Right renal pelvis (tissue), 4 donors: ENCODE data around the gene RNF157. TPM values are rescaled to one million over a fixed set of nuclear protein-coding genes. Genes with fewer than 3 reads are reported as not detected.
"Not testable (repeated sequence)": the region's sequence is repeated elsewhere in the genome, so short reads cannot be mapped to it uniquely, and the experiment has no call there.

Experiments used
- DNase-seq, 4 donors: peaks; one replicate each; pipeline ENCODE4 v3.0.0-alpha.2; 2013; ENCODE audit warnings: low read depth in 4 of 4, low spot score in 3 of 4, missing footprints in 1 of 4
- polyA plus RNA-seq, 4 donors: library from polyadenylated mRNA; unstranded; fragments of 120-200 nt; gene quantifications; one replicate each; pipeline ENCODE4 v1.2.1, GENCODE V29; 2013; ENCODE audit not compliant: insufficient read length in 4 of 4

Gene RNF157
- polyA plus RNA-seq, 4 donors: 25.0 to 27.1 (median 26.6) TPM

DNA sequence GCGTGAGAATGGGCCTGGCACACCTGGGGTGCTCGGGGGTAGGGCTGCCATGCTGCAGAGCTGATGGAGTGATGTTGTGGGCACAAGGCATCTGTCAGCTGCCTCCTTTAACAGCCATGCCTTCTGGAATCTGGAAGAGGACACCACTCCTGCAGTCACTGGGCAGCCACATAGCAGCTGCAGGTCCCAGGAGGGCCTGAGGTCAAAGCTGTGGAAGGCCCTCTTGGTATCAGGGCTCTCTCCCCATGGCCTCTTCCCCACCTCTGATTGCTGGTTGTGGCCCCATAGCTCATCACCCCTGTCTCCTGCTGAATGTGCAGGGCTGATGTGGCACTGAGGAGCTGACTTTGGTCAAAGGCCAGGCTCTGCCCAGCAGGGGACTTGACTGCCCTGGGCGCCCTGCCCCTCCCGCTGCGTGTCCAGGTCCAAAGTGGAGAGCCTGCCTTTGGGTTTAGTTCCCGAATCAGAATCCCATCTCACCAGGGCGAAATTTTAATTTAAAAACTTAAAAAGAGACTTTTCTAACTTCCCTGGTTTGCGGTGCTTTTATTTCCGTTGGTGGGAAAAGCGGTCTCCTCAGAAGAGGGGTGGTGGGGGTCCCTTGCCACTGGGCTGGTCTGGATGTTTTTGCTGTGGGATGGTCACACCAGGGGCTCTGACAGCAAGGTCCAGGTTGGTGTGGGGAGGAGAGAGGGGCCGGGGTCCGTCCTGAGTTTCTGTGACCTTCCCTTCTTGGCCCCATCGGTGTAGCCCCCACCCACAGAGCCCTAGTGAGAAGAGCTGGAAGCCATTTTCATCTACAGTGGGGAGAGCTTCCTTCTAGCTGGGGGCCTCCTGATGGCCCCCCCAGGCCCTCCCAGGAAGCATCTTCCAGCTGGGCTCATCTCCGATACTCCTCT lies 30.7 kb upstream of the RNF157 start:
- no peak for DNase-seq

GRCh38 chr17:76270127-76270592 lies 29.9 kb upstream of the RNF157 start:
- DNase-seq: no peak

GRCh38 chr17:76268991-76269981 lies 29.0 kb upstream of the RNF157 start:
- DNase-seq: no peak

GRCh38 chr17:76268015-76268749 lies 27.9 kb upstream of the RNF157 start:
- DNase-seq: no peak

DNA sequence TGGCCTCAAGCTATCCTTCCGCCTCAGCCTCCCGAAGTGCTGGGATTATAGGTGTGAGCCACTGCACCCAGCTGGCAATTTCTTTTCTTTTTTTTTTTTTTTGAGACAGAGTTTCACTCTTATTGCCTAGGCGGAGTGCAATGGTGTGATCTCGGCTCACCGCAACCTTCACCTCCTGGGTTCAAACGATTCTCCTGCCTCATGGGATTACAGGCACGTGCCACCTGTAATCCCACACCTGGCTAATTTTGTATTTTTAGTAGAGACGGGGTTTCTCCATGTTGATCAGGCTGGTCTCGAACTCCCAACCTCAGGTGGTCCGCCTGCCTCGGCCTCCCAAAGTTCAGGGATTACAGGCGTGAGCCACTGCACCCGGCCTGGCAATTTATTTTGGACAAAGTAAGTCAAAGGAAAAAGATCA lies 27.3 kb upstream of the RNF157 start:
- DNase-seq: not testable (repeated sequence)

DNA sequence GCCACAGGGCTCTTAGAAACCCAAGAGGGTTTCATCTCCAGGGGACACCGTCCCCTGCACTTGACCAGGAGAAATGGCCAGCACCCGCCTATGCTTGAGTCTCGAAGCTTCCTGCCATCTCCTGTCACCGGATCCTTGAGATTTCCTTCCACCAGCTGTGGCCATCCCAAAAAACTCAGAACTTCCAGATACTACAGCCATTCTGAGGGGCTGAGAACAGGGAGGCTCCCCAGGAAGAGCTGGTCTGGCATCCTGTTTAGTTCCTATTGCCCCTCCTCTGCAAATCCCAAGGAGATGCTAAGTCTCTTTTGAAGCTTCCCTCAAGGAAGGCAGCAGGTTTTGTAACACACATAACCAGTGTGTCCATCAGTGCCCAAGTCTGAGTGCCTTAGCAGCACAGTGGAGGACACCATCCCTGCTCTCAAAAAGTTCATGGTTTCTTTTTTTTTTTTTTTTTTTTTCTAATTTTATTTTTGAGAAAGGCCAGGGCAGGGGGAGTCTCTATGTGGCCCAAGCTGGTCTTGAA lies 26.8 kb upstream of the RNF157 start:
- DNase-seq: no peak

- DNase-seq: no peak
Observed at GRCh38 chr17:76266244-76266938, 26.1 kb upstream of the RNF157 start.

- no peak for DNase-seq
Observed at GRCh38 chr17:76265624-76266243, 25.4 kb upstream of the RNF157 start.

DNA sequence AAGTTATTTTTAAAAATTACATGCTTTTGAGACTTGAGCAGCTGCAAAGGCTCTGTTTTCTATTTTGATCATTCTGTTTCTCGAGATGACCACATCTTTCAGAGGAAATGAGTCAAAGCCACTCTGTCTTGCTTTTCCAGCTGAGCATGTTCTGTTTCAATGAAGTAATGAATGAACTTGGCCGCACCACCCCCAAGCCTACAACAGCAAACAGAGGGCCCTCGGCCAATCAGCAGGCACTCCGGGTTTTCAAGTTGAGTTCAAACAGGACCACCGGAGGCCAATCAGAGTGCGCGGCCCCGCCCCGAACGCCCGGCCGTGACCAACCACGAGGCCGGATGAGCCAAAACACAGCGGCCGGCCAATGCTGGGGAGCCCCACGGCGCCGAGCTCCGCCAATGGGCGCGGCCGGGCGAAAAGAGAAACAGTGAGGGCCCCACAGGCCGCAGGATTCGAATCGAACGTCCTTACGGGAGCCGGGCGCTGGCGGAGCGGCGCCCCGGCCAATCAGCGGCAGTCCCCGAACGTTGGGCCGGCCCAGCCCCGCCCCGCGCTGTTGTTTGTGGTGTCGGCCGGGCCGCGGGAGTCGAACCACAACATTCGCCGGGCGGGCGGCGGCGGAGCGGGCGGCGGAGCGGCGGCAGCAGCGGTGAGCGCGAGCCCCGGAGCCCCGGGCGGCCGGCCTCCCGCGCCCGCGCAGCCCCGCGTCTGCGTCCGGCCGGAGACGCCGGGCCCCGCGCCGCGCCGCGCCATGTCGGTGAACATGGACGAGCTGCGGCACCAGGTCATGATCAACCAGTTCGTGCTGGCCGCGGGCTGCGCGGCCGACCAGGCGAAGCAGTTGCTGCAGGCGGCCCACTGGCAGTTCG lies 24.7 kb upstream of the RNF157 start, which contains the start of gene UBALD2:
Gene UBALD2, plus strand, starts transcription at position 594 of the 869 bp plus-strand sequence. Its CDS starts 158 bp downstream, at position 752.
- peak; percentile 93 to 97 (median 95) for DNase-seq

GRCh38 chr17:76264425-76264754 lies 24.1 kb upstream of the RNF157 start:
- DNase-seq: no peak

DNA sequence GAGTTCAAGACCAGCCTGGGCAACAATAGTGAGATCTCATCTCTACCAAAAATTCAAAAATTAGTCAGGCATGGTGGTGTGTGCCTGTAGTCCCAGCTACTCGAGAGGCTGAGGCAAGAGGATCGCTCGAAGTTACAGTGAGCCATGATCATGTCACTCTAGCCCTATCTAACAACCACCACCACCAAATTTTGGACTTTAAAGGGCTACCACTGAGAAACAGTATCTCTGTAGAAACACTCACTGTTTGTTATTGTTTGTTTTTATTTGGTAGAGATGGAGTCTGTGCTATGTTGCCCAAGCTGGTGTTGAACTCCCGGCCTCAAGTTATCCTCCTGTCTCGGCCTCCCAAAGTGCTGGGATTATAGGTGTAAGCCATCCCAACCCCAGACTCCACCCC lies 23.6 kb upstream of the RNF157 start:
- DNase-seq: no peak

- no peak for DNase-seq
Observed at GRCh38 chr17:76262732-76263344, 22.5 kb upstream of the RNF157 start.

GRCh38 chr17:76261421-76262215 lies 21.3 kb upstream of the RNF157 start:
- no peak for DNase-seq

- no peak for DNase-seq
Observed at GRCh38 chr17:76260669-76261068, 20.4 kb upstream of the RNF157 start.

DNA sequence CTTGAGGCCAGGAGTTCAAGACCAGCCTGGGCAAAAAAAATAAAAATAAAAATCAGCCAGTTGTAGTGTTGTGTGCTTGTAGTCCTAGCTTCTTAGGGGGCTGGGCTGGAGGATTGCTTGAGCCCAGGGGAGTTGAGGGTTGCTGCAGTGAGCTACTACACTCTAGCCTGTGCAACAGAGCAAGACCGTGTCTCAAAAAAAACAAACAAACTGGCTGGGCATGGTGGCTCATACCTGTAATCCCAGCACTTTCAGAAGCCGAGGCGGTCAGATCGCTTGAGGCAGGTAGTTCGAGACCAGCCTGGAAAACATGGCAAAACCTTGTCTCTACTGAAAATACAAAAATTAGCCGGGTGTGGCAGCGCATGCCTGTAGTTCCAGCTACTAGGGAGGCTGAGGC lies 19.9 kb upstream of the RNF157 start:
- DNase-seq: no peak

GRCh38 chr17:76256430-76257050 lies 16.2 kb upstream of the RNF157 start:
- DNase-seq: not testable (repeated sequence)
